Measurements from ENCODE around the gene BBX.

BBX gene

GRCh38 chr3:107753976-107754375 is 231.2 kb downstream of the BBX start:
- Histone ChIP-seq H2AFZ (ENCODE audit: low read length) (no peak overlapping the region), H3K79me1 (ENCODE audit: low read depth, low read length) (no peaks in the 10 kb centered on the region), H3K4me1 (ENCODE audit: control insufficient read depth in 2 of 2, insufficient read depth in 1 of 2, low read depth in 1 of 2, low read length in 2 of 2) (no peaks in the 10 kb centered on the region), H4K91ac (ENCODE audit: low read depth, low read length, poor library complexity) (no peak overlapping the region), H3K4ac (ENCODE audit: low read length) (no peak overlapping the region), H3K18ac (ENCODE audit: low read length) (no peak overlapping the region), H3K27ac (replicated peaks; ENCODE audit: low read length) (no peak overlapping the region), H3K9ac (ENCODE audit: low read depth, low read length, poor library complexity) (no peak overlapping the region), H3K9me3 (replicated peaks in 1 of 2; ENCODE audit: control insufficient read depth in 2 of 2, insufficient read depth in 1 of 2, low read depth in 1 of 2, low read length in 2 of 2) (no peaks in the 10 kb centered on the region), H3K36me3 (replicated peaks in 1 of 2; ENCODE audit: control insufficient read depth in 2 of 2, insufficient read depth in 2 of 2, low read length in 2 of 2) (peaks cover 0 to 19% of the 10 kb centered on the region in 2 donors), H3K23ac (ENCODE audit: low read depth, low read length, poor library complexity) (no peak overlapping the region), H3K14ac (ENCODE audit: low read length) (no peak overlapping the region), H2BK5ac (ENCODE audit: low read length) (no peak overlapping the region), H2AK5ac (ENCODE audit: low read depth, low read length) (no peak overlapping the region), H3K4me2 (ENCODE audit: insufficient read depth, low read length, poor library complexity, severe bottlenecking) (no peak overlapping the region), H3K4me3 (ENCODE audit: low read length in 2 of 2) (no peak overlapping the region), H4K8ac (ENCODE audit: low read depth, low read length) (no peak overlapping the region), H3K27me3 (ENCODE audit: control insufficient read depth in 3 of 3, insufficient read depth in 3 of 3, low read depth in 1 of 3, low read length in 3 of 3) (no peaks in the 10 kb centered on the region), H2BK120ac (ENCODE audit: low read depth, low read length) (no peak overlapping the region), H2BK15ac (ENCODE audit: low read length) (no peak overlapping the region), H2BK12ac (ENCODE audit: low read length) (no peak overlapping the region)
- no peak for DNase-seq (ENCODE audit: low spot score)
- no CpG with 5 or more reads among the region's 4 CpGs for WGBS, 2 donors (ENCODE audit: extremely low coverage in 2 of 2, insufficient read length in 2 of 2, insufficient replicate concordance in 1 of 2)

DNA sequence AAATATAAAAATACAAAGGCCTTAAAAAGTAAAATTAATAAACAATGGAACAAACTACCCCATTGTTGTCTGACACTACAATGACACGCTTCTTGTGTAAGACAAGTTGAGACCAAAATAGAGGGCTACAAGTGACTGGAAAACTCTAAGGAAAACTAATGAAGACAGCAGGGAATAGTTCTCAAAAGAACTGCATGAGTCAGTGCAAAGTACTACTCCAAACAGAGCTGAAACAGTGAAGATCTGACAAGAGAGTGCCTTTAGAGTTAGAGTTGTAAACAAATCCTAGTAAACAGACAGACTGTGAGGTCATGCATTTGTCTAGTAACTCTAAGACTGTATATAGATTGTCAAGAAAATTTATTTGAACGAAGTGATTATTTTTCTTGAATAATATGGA is 233.9 kb downstream of the BBX start:
- no peaks in the 10 kb centered on the region for H3K9me3 ChIP-seq (replicated peaks in 1 of 2; ENCODE audit: control insufficient read depth in 2 of 2, insufficient read depth in 1 of 2, low read depth in 1 of 2, low read length in 2 of 2)
- H4K91ac ChIP-seq (ENCODE audit: low read depth, low read length, poor library complexity), result no peak overlapping the region
- H3K27ac ChIP-seq (replicated peaks; ENCODE audit: low read length), result no peak overlapping the region
- no peak overlapping the region for H3K23ac ChIP-seq (ENCODE audit: low read depth, low read length, poor library complexity)
- no peak overlapping the region for H2BK5ac ChIP-seq (ENCODE audit: low read length)
- no peaks in the 10 kb centered on the region for H3K79me1 ChIP-seq (ENCODE audit: low read depth, low read length)
- DNase-seq (ENCODE audit: low spot score), result no peak
- no peak overlapping the region for H2BK15ac ChIP-seq (ENCODE audit: low read length)
- no peak overlapping the region for H2BK120ac ChIP-seq (ENCODE audit: low read depth, low read length)
- no peak overlapping the region for H3K9ac ChIP-seq (ENCODE audit: low read depth, low read length, poor library complexity)
- H3K14ac ChIP-seq (ENCODE audit: low read length), result no peak overlapping the region
- no peak overlapping the region for H4K8ac ChIP-seq (ENCODE audit: low read depth, low read length)
- H3K27me3 ChIP-seq (ENCODE audit: control insufficient read depth in 3 of 3, insufficient read depth in 3 of 3, low read depth in 1 of 3, low read length in 3 of 3), result no peaks in the 10 kb centered on the region
- peaks cover 0 to 14% of the 10 kb centered on the region in 2 donors for H3K36me3 ChIP-seq (replicated peaks in 1 of 2; ENCODE audit: control insufficient read depth in 2 of 2, insufficient read depth in 2 of 2, low read length in 2 of 2)
- no peak overlapping the region for H3K4me2 ChIP-seq (ENCODE audit: insufficient read depth, low read length, poor library complexity, severe bottlenecking)
- no peak overlapping the region for H2AK5ac ChIP-seq (ENCODE audit: low read depth, low read length)
- H3K4me3 ChIP-seq (ENCODE audit: low read length in 2 of 2), result no peak overlapping the region
- no peak overlapping the region for H2AFZ ChIP-seq (ENCODE audit: low read length)
- WGBS, 2 donors (ENCODE audit: extremely low coverage in 2 of 2, insufficient read length in 2 of 2, insufficient replicate concordance in 1 of 2), result no CpG with 5 or more reads among the region's 2 CpGs
- peaks cover 0 to 8% of the 10 kb centered on the region in 2 donors for H3K4me1 ChIP-seq (ENCODE audit: control insufficient read depth in 2 of 2, insufficient read depth in 1 of 2, low read depth in 1 of 2, low read length in 2 of 2)
- H3K4ac ChIP-seq (ENCODE audit: low read length), result no peak overlapping the region
- H2BK12ac ChIP-seq (ENCODE audit: low read length), result no peak overlapping the region
- no peak overlapping the region for H3K18ac ChIP-seq (ENCODE audit: low read length)

DNA sequence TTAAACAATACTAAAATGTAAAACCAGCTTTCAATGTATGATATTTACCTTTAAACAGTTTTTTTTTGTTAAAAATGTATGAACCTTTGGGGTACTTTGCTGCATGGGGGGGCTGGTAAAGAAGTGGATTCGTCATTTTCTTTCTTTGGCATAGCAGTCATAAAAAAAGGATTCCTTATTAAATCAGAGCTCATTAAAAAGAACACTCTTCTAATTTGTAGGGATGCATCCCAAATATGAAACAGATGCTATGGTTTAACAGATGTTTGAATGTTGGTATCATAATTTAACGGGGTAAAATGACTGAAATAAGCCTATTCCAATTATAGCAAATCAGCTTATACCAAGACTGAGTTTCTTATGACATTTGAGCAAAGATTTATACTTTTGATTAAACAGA is 234.4 kb downstream of the BBX start:
- Histone ChIP-seq H4K8ac (ENCODE audit: low read depth, low read length) (no peak overlapping the region), H3K4ac (ENCODE audit: low read length) (no peak overlapping the region), H3K23ac (ENCODE audit: low read depth, low read length, poor library complexity) (no peak overlapping the region), H2BK120ac (ENCODE audit: low read depth, low read length) (no peak overlapping the region), H3K27me3 (ENCODE audit: control insufficient read depth in 3 of 3, insufficient read depth in 3 of 3, low read depth in 1 of 3, low read length in 3 of 3) (no peaks in the 10 kb centered on the region), H3K9me3 (replicated peaks in 1 of 2; ENCODE audit: control insufficient read depth in 2 of 2, insufficient read depth in 1 of 2, low read depth in 1 of 2, low read length in 2 of 2) (no peaks in the 10 kb centered on the region), H3K79me1 (ENCODE audit: low read depth, low read length) (no peaks in the 10 kb centered on the region), H3K36me3 (replicated peaks in 1 of 2; ENCODE audit: control insufficient read depth in 2 of 2, insufficient read depth in 2 of 2, low read length in 2 of 2) (peaks cover 0 to 14% of the 10 kb centered on the region in 2 donors), H3K18ac (ENCODE audit: low read length) (no peak overlapping the region), H2BK15ac (ENCODE audit: low read length) (no peak overlapping the region), H4K91ac (ENCODE audit: low read depth, low read length, poor library complexity) (no peak overlapping the region), H3K9ac (ENCODE audit: low read depth, low read length, poor library complexity) (no peak overlapping the region), H3K4me1 (ENCODE audit: control insufficient read depth in 2 of 2, insufficient read depth in 1 of 2, low read depth in 1 of 2, low read length in 2 of 2) (peaks cover 0 to 11% of the 10 kb centered on the region in 2 donors), H2AK5ac (ENCODE audit: low read depth, low read length) (no peak overlapping the region), H3K27ac (replicated peaks; ENCODE audit: low read length) (no peak overlapping the region), H3K14ac (ENCODE audit: low read length) (no peak overlapping the region), H3K4me3 (ENCODE audit: low read length in 2 of 2) (no peak overlapping the region), H2AFZ (ENCODE audit: low read length) (no peak overlapping the region), H2BK12ac (ENCODE audit: low read length) (no peak overlapping the region), H3K4me2 (ENCODE audit: insufficient read depth, low read length, poor library complexity, severe bottlenecking) (no peak overlapping the region), H2BK5ac (ENCODE audit: low read length) (no peak overlapping the region)
- DNase-seq (ENCODE audit: low spot score), result no peak
- WGBS, 2 donors (ENCODE audit: extremely low coverage in 2 of 2, insufficient read length in 2 of 2, insufficient replicate concordance in 1 of 2), result no CpG with 5 or more reads among the region's 2 CpGs

DNA sequence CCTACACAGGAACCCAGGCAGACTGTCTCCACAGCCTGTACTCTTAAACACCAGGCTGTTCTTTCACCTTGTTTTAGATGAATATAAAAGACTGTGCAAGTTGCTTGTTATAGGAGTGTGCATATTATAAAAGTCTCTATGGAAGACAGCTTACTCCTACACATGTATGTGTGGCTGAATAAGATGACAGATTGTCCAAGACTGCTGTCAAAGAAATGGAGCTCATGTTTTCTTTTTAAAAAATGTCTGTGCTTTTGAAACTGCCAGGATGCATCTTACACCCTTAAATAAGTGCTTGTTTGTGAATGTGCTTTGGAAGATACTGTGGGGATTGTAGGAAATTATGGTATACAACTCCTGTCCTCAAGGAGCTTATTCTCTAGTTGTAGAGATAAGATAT is 237.4 kb downstream of the BBX start:
- H2AFZ ChIP-seq (ENCODE audit: low read length), result no peak overlapping the region
- no peak overlapping the region for H3K14ac ChIP-seq (ENCODE audit: low read length)
- DNase-seq (ENCODE audit: low spot score), result no peak
- H3K18ac ChIP-seq (ENCODE audit: low read length), result no peak overlapping the region
- no peak overlapping the region for H3K27ac ChIP-seq (replicated peaks; ENCODE audit: low read length)
- no peaks in the 10 kb centered on the region for H3K27me3 ChIP-seq (ENCODE audit: control insufficient read depth in 3 of 3, insufficient read depth in 3 of 3, low read depth in 1 of 3, low read length in 3 of 3)
- peaks cover 0 to 11% of the 10 kb centered on the region in 2 donors for H3K4me1 ChIP-seq (ENCODE audit: control insufficient read depth in 2 of 2, insufficient read depth in 1 of 2, low read depth in 1 of 2, low read length in 2 of 2)
- no peak overlapping the region for H4K8ac ChIP-seq (ENCODE audit: low read depth, low read length)
- H2BK15ac ChIP-seq (ENCODE audit: low read length), result no peak overlapping the region
- H2BK12ac ChIP-seq (ENCODE audit: low read length), result no peak overlapping the region
- peaks cover 0 to 14% of the 10 kb centered on the region in 2 donors for H3K36me3 ChIP-seq (replicated peaks in 1 of 2; ENCODE audit: control insufficient read depth in 2 of 2, insufficient read depth in 2 of 2, low read length in 2 of 2)
- H3K4ac ChIP-seq (ENCODE audit: low read length), result no peak overlapping the region
- no peak overlapping the region for H2BK5ac ChIP-seq (ENCODE audit: low read length)
- H3K4me2 ChIP-seq (ENCODE audit: insufficient read depth, low read length, poor library complexity, severe bottlenecking), result no peak overlapping the region
- H4K91ac ChIP-seq (ENCODE audit: low read depth, low read length, poor library complexity), result no peak overlapping the region
- H3K9me3 ChIP-seq (replicated peaks in 1 of 2; ENCODE audit: control insufficient read depth in 2 of 2, insufficient read depth in 1 of 2, low read depth in 1 of 2, low read length in 2 of 2), result no peaks in the 10 kb centered on the region
- no peak overlapping the region for H3K23ac ChIP-seq (ENCODE audit: low read depth, low read length, poor library complexity)
- H2BK120ac ChIP-seq (ENCODE audit: low read depth, low read length), result no peak overlapping the region
- no peak overlapping the region for H3K4me3 ChIP-seq (ENCODE audit: low read length in 2 of 2)
- H3K9ac ChIP-seq (ENCODE audit: low read depth, low read length, poor library complexity), result no peak overlapping the region
- H3K79me1 ChIP-seq (ENCODE audit: low read depth, low read length), result no peaks in the 10 kb centered on the region
- H2AK5ac ChIP-seq (ENCODE audit: low read depth, low read length), result no peak overlapping the region
